Kidney (tissue), 14 donors: ENCODE measurements around the gene GLG1. TPM values are rescaled to one million over a fixed set of nuclear protein-coding genes. Genes with fewer than 3 reads are reported as not detected.

Source experiments
- DNase-seq, 5 donors: peaks; one replicate each; pipeline ENCODE4 v3.0.0-alpha.2; 2013 to 2020
- FAIRE-seq: peaks from 2 replicates; lab custom pipeline; 2012; peaks lifted over from hg19 to GRCh38; lab: Jason Lieb, UNC
- H3K27ac ChIP-seq, 2 donors: one replicate each; pipeline ENCODE4 v1.7.0; 2013; ENCODE audit warnings: low read depth in 2 of 2, low read length in 2 of 2, inconsistent platforms in 1 of 2
- H3K27me3 ChIP-seq: one replicate; pipeline ENCODE4 v1.7.1; 2013; ENCODE audit warnings: low read length, inconsistent platforms; ENCODE audit not compliant: control insufficient read depth, insufficient read depth
- H3K36me3 ChIP-seq, 3 donors: one replicate each; pipeline versions ENCODE4 v1.7.0 to v1.7.1; 2013; ENCODE audit warnings: low read length in 3 of 3, control low read depth in 1 of 3, inconsistent platforms in 1 of 3; ENCODE audit not compliant: insufficient read depth in 3 of 3, control insufficient read depth in 2 of 3
- H3K4me1 ChIP-seq, 3 donors: one replicate each; pipeline versions ENCODE4 v1.7.0 to v1.7.1; 2013; ENCODE audit warnings: low read length in 3 of 3, inconsistent platforms in 1 of 3, low read depth in 1 of 3; ENCODE audit not compliant: control insufficient read depth in 2 of 3, insufficient read depth in 2 of 3
- H3K4me3 ChIP-seq, 3 donors: one replicate each; pipeline versions ENCODE4 v1.7.0 to v1.8.1; 2013; ENCODE audit warnings: low read length in 3 of 3, control low read depth in 1 of 3, inconsistent platforms in 1 of 3
- H3K9ac ChIP-seq, 3 donors: one replicate each; pipeline versions ENCODE4 v1.7.0 to v1.7.1; 2013; ENCODE audit warnings: low read length in 3 of 3, control low read depth in 1 of 3, inconsistent platforms in 1 of 3
- H3K9me3 ChIP-seq, 3 donors: one replicate each; pipeline versions ENCODE4 v1.7.0 to v1.7.1; 2013; ENCODE audit warnings: low read length in 3 of 3, control low read depth in 1 of 3, inconsistent platforms in 1 of 3; ENCODE audit not compliant: control insufficient read depth in 2 of 3, insufficient read depth in 1 of 3
- CTCF ChIP-seq: IDR thresholded peaks from 3 replicates; pipeline ENCODE4 v1.5.1; 2012; ENCODE audit warnings: mild to moderate bottlenecking, moderate library complexity, borderline replicate concordance; ENCODE audit not compliant: insufficient read depth; ENCODE audit errors: extremely low read depth
- intact Hi-C: fragments of 100-400 bp; cut with DNase I; formaldehyde crosslinking; loops from one replicate; pipeline ENCODE4 v1.11.1; 2022
- polyA plus RNA-seq: library from polyadenylated mRNA; stranded (reverse); fragments of 350-450 nt; fragmentation: Illumina TruSeq; extraction: RNeasy Lipid Tissue Mini Kit (QIAGEN cat#74804); gene quantifications from one replicate; pipeline ENCODE4 v1.2.3, GENCODE V29; 2014; ENCODE audit warnings: low read depth, low replicate concordance; ENCODE audit not compliant: insufficient read depth
- total RNA-seq: library from RNA; stranded (reverse); fragmentation: NEBNext Ultra II Directional; extraction: Animal tissue kit (Norgen Biotek cat#: 25700); gene quantifications from one replicate; pipeline ENCODE4 v1.2.1, GENCODE V29; 2021
- donor health status: control.
- donor health status: control.
- donor health status: control.
- donor health status: control.
- donor health status: control.
- donor health status: DM: yes; HTN: yes; CAD: no.
- donor health status: Normal renal cell carcinoma (clear cell type).

GLG1 gene
- total and polyA plus RNA-seq, 2 donors from 2014 or later, result 58.8 to 167 TPM

- no peak for TF ChIP-seq CTCF
- H3K4me1 ChIP-seq, result peaks cover 0 to 5% (median 0%) of the 10 kb centered on the region in 3 donors
- DNase-seq (peak in 2 of 5 donors; percentile 14 to 17), FAIRE-seq (no peak)
- no peak overlapping the region for H3K4me3 ChIP-seq
- no peak overlapping the region for H3K27ac ChIP-seq
- no peaks in the 10 kb centered on the region for H3K27me3 ChIP-seq
- intact Hi-C loops, result no loop called here
- H3K36me3 ChIP-seq, result no peaks in the 10 kb centered on the region
- no peaks in the 10 kb centered on the region for H3K9me3 ChIP-seq
- no peak overlapping the region for H3K9ac ChIP-seq
These were observed 26.1 kb downstream of the GLG1 start for GRCh38 chr16:74580833-74581232.

- Histone ChIP-seq H3K27me3 (no peaks in the 10 kb centered on the region), H3K36me3 (no peaks in the 10 kb centered on the region), H3K4me3 (no peak overlapping the region), H3K27ac (no peak overlapping the region), H3K4me1 (peaks cover 0 to 5% (median 0%) of the 10 kb centered on the region in 3 donors), H3K9ac (no peak overlapping the region), H3K9me3 (no peaks in the 10 kb centered on the region)
- no peak for TF ChIP-seq CTCF
- intact Hi-C loops, result no loop called here
- no peak for FAIRE-seq
- no peak for DNase-seq
These were observed 28.1 kb downstream of the GLG1 start for GRCh38 chr16:74578838-74579237.

- no peak overlapping the region for H3K9ac ChIP-seq
- no peak overlapping the region for H3K4me3 ChIP-seq
- no peaks in the 10 kb centered on the region for H3K27me3 ChIP-seq
- FAIRE-seq (no peak), DNase-seq (no peak)
- peaks cover 0 to 5% (median 0%) of the 10 kb centered on the region in 3 donors for H3K4me1 ChIP-seq
- no peak for TF ChIP-seq CTCF
- no peaks in the 10 kb centered on the region for H3K36me3 ChIP-seq
- H3K9me3 ChIP-seq, result no peaks in the 10 kb centered on the region
- no peak overlapping the region for H3K27ac ChIP-seq
- intact Hi-C loops, result no loop called here
These were observed 28.5 kb downstream of the GLG1 start for GRCh38 chr16:74578433-74578832.

GRCh38 chr16:74577882-74578366 is 29.0 kb downstream of the GLG1 start:
- TF ChIP-seq CTCF, result no peak
- no peak for FAIRE-seq
- no peaks in the 10 kb centered on the region for H3K9me3 ChIP-seq
- no peaks in the 10 kb centered on the region for H3K36me3 ChIP-seq
- H3K27ac ChIP-seq, result no peak overlapping the region
- intact Hi-C loops, result no loop called here
- no peak overlapping the region for H3K4me3 ChIP-seq
- H3K9ac ChIP-seq, result no peak overlapping the region
- H3K27me3 ChIP-seq, result no peaks in the 10 kb centered on the region
- DNase-seq, result no peak
- H3K4me1 ChIP-seq, result peaks cover 0 to 5% (median 0%) of the 10 kb centered on the region in 3 donors
